RWPE1 (cell line): Measurements from ENCODE around the gene TMEM8B.
"Not testable (repeated sequence)": the region's sequence is repeated elsewhere in the genome, so short reads cannot be mapped to it uniquely, and the experiment has no call there.

Experiments
- CTCF ChIA-PET: fragments of 350-600 bp; sonication (Branson Sonifier 250); formaldehyde crosslinking; extraction: SDS; loops from one replicate; lab custom pipeline; 2021; lab: Yijun Ruan, JAX
- POLR2A ChIA-PET: fragments of 400-600 bp; formaldehyde crosslinking; extraction: SDS; loops from one replicate; lab custom pipeline; 2020; ENCODE audit warnings: antibody characterized with exemption; ENCODE audit not compliant: low non-redundant PET; lab: Yijun Ruan, JAX
- DNase-seq: peaks from one replicate; pipeline ENCODE4 v3.0.0; 2012; ENCODE audit warnings: low spot score
- H3K27ac ChIP-seq: fragments of 450-650 bp; 2 replicates; pipeline ENCODE4 v1.5.1; 2017
- CTCF ChIP-seq: fragments of 450-650 bp; conservative IDR thresholded peaks from 2 replicates; pipeline ENCODE4 v1.5.1; 2017; ENCODE audit warnings: low read depth, mild to moderate bottlenecking

The TMEM8B gene

GRCh38 chr9:35896570-35896969 is 67.5 kb downstream of the TMEM8B start:
- no peak overlapping the region for H3K27ac ChIP-seq
- POLR2A ChIA-PET: no interaction called here
- CTCF ChIA-PET: interaction anchor here (0.6 to 0.7 kb wide), 3 partner anchors 223 to 969 kb away, joined by 3 to 4 read pairs (median 4); no protein-coding TSS in a partner anchor
- no peak for TF ChIP-seq CTCF
- DNase-seq: no peak

- H3K27ac ChIP-seq, POLR2A ChIA-PET, CTCF ChIA-PET, DNase-seq: not testable (repeated sequence)
Measured at GRCh38 chr9:35897376-35898099, 68.5 kb downstream of the TMEM8B start.

- no peak overlapping the region for H3K27ac ChIP-seq
- POLR2A ChIA-PET: no interaction called here
- TF ChIP-seq CTCF: no peak
- CTCF ChIA-PET: interaction anchor here (1.0 kb wide), 1 partner anchor 16 kb away, joined by 3 read pairs; no protein-coding TSS in a partner anchor
- no peak for DNase-seq
Measured at GRCh38 chr9:35898337-35898736, 69.3 kb downstream of the TMEM8B start.

- no peak for DNase-seq
- POLR2A ChIA-PET: no interaction called here
- TF ChIP-seq CTCF: no peak
- no peak overlapping the region for H3K27ac ChIP-seq
- CTCF ChIA-PET: interaction anchor here (0.6 to 1.0 kb wide), 2 partner anchors 17 to 89 kb away, joined by 3 read pairs; no protein-coding TSS in a partner anchor
Measured at GRCh38 chr9:35899021-35899420, 70.0 kb downstream of the TMEM8B start.

- no peak overlapping the region for H3K27ac ChIP-seq
- TF ChIP-seq CTCF: peak; percentile 90
- CTCF ChIA-PET: interaction anchor here (0.5 to 2.1 kb wide), 14 partner anchors 8 to 1602 kb away, joined by 3 to 9 read pairs (median 3); no protein-coding TSS in a partner anchor
- peak; percentile 72 for DNase-seq
- POLR2A ChIA-PET: no interaction called here
Measured at GRCh38 chr9:35903049-35903448, 74.0 kb downstream of the TMEM8B start.

GRCh38 chr9:35904338-35904737 is 75.3 kb downstream of the TMEM8B start:
- H3K27ac ChIP-seq: peak overlapping the region; percentile 100
- no peak for DNase-seq
- POLR2A ChIA-PET: no interaction called here
- CTCF ChIA-PET: interaction anchor here (0.8 to 1.1 kb wide), 2 partner anchors 41 to 114 kb away, joined by 3 to 4 read pairs; no protein-coding TSS in a partner anchor
- no peak for TF ChIP-seq CTCF
